Ishikawa (cell line): ENCODE results near the gene DPYSL4.

Source experiments
- CEBPB ChIP-seq: IDR thresholded peaks from 2 replicates; pipeline ENCODE4 v1.6.1; 2012
- CREB1 ChIP-seq: IDR thresholded peaks from 2 replicates; pipeline ENCODE4 v1.6.1; 2012; ENCODE audit warnings: low read depth
- EGR1 ChIP-seq: IDR thresholded peaks from 2 replicates; pipeline ENCODE4 v1.6.1; 2012
- EP300 ChIP-seq: IDR thresholded peaks from 2 replicates; pipeline ENCODE4 v1.6.1; 2012; ENCODE audit warnings: borderline replicate concordance
- FOXM1 ChIP-seq: IDR thresholded peaks from 2 replicates; pipeline ENCODE4 v1.6.1; 2012; ENCODE audit warnings: low read depth, borderline replicate concordance
- NFIC ChIP-seq: IDR thresholded peaks from 2 replicates; pipeline ENCODE4 v1.6.1; 2012
- RAD21 ChIP-seq: IDR thresholded peaks from 2 replicates; pipeline ENCODE4 v1.6.1; 2012; ENCODE audit warnings: low read depth
- REST ChIP-seq: IDR thresholded peaks from 2 replicates; pipeline ENCODE4 v1.6.1; 2012; ENCODE audit warnings: low read depth, mild to moderate bottlenecking
- TAF1 ChIP-seq: IDR thresholded peaks from 2 replicates; pipeline ENCODE4 v1.6.1; 2012; ENCODE audit warnings: low read depth, mild to moderate bottlenecking
- TCF12 ChIP-seq: IDR thresholded peaks from 2 replicates; pipeline ENCODE4 v1.6.1; 2012; ENCODE audit warnings: low read depth
- TEAD4 ChIP-seq: IDR thresholded peaks from 2 replicates; pipeline ENCODE4 v1.6.1; 2012
- USF1 ChIP-seq: IDR thresholded peaks from 2 replicates; pipeline ENCODE4 v1.6.1; 2012
- YY1 ChIP-seq: IDR thresholded peaks from 2 replicates; pipeline ENCODE4 v1.6.1; 2012; ENCODE audit warnings: low read depth
- ZBTB7A ChIP-seq: IDR thresholded peaks from 2 replicates; pipeline ENCODE4 v1.6.1; 2012; ENCODE audit warnings: low read depth
- TF ChIP-seq, protein P1 (sequence below): IDR thresholded peaks from 2 replicates; pipeline ENCODE4 v1.6.1; 2012

The DPYSL4 gene

DNA sequence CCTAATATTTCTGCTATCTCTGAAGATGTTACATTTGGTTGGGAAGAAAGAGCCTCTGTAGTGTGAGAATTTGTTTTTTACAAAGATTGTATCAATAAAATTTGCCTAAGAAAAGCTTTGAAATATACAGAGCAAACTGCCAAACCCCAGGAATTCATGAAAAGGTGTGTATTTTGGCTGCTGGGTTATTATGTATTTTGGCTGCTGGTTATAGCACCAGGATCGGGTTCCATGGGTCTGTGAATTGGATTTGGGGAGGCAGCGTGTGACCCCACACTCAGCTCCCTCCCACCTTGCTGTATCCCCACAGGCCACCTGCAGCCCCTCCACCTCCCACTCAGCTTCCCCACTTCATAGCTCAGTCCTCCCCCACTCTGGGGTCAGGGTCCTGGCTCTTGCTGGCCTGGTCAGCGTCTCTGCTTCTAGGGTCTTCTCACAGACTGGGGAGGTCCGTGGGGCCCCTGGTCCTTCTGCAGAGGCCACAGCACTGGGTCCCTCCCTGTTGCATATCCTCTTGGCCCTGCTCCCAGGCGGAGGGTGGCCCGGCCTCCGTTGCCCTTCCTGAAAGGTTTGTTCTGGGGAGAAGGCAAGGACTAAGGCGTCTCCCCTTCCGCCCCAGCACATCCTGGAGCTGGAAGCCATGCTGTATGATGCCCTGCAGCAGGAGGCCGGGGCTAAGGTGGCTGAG lies 24.0 kb upstream of the DPYSL4 start:
- TF ChIP-seq, protein P1, sequence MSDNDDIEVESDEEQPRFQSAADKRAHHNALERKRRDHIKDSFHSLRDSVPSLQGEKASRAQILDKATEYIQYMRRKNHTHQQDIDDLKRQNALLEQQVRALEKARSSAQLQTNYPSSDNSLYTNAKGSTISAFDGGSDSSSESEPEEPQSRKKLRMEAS, result no peak
- TF ChIP-seq EGR1, result no peak
- no peak for TF ChIP-seq CREB1
- no peak for TF ChIP-seq RAD21
- TF ChIP-seq NFIC, result no peak
- TF ChIP-seq TAF1, result no peak
- TF ChIP-seq TCF12, result no peak
- no peak for TF ChIP-seq ZBTB7A
- no peak for TF ChIP-seq EP300
- TF ChIP-seq TEAD4, result no peak
- no peak for TF ChIP-seq REST

DNA sequence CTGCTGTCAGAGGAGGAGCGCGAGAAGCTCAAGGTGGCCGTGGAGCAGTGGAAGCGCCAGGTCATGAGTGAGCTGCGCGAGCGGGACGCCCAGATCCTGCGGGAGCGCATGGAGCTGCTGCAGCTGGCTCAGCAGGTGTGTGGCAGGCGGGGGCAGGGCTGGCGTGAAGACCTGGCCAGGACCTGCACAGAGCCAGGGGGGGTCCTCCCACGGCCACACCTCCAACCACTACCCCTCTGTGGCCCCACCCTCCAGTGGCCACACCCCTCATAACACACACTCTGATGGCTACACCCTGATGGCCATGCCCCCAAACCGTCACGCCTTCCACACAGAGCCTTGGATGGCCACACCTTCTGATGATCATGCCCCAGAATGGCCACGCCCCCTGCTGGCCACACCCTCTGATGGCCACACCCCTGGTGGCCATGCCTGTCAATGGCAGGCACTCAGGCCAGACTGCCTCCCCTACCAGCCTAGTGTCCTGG lies 23.4 kb upstream of the DPYSL4 start:
- TF ChIP-seq TAF1 (no peak), EP300 (no peak), TCF12 (peak; percentile 70; the same call in 1 of the 2 replicates), CEBPB (no peak), REST (no peak), NFIC (0 out of 2 replicates have a peak, but pooled peaks have one; percentile 20), YY1 (peak; percentile 60), CREB1 (no peak), ZBTB7A (no peak), FOXM1 (no peak), TEAD4 (no peak), RAD21 (no peak; the same call in 1 of the 2 replicates), EGR1 (0 out of 2 replicates have a peak, but pooled peaks have one; percentile 23), USF1 (no peak)
- TF ChIP-seq, protein P1, result peak; percentile 76

DNA sequence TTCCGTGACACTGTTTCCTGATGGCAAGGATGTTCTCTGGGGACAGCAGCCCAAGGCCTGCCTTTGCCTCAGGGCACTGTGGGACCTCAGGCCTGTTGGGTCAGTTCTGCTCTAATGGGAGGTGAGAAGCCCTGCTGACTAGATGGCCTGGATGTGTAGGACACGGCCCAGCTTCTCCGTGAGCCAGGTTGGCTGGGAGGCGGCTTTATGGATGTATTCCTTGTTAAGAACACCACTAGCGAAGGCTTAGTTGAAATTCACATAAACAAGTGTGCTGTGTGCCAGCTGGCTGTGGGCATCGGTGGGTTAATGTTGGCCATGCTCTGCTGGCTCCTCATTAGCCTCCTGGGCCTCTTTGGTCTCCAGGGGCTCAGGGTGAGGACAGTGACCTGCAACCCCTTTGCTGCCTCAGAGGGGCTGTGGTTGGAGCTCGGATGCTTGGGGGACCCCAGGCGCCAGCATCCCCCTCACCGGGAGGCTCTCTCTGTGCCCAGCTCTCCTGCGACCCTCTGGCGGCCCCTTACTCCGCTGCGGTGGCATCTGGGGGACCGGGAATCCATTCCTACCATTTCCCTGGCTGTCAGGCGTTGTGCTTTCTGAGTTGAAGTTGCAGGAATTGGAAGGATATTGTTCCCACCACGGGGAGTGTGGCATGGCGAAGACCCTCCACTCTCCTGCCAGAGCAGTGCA lies 22.8 kb upstream of the DPYSL4 start:
- TF ChIP-seq YY1 (no peak), RAD21 (no peak), REST (no peak), TAF1 (no peak), TEAD4 (no peak), ZBTB7A (no peak), FOXM1 (no peak), EGR1 (no peak), CREB1 (no peak), CEBPB (no peak), USF1 (no peak), EP300 (no peak), TCF12 (no peak), NFIC (no peak)
- TF ChIP-seq, protein P1, result no peak
